ENCODE data around the gene ANKRD31.

ANKRD31 gene

DNA sequence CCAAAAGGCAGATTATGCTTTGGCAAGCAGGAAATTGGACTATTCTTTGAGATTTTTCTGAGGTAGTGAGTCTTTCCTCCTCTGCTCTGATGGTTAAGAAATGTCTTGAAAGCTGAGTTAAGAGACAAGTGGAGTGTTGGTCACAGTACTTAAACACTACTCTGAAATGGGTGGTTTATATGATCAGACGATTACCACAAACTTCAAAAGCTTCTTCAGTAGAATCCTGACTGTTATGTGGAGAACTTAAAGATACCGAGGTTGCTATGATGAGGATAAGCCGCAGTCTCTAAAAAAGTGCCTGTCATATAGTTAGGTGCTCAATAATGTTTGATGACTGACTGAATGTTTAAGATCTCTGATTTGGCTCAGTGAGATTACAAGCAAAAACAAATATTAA, 208.6 kb downstream of the ANKRD31 start:
- no peak for DNase-seq

DNA sequence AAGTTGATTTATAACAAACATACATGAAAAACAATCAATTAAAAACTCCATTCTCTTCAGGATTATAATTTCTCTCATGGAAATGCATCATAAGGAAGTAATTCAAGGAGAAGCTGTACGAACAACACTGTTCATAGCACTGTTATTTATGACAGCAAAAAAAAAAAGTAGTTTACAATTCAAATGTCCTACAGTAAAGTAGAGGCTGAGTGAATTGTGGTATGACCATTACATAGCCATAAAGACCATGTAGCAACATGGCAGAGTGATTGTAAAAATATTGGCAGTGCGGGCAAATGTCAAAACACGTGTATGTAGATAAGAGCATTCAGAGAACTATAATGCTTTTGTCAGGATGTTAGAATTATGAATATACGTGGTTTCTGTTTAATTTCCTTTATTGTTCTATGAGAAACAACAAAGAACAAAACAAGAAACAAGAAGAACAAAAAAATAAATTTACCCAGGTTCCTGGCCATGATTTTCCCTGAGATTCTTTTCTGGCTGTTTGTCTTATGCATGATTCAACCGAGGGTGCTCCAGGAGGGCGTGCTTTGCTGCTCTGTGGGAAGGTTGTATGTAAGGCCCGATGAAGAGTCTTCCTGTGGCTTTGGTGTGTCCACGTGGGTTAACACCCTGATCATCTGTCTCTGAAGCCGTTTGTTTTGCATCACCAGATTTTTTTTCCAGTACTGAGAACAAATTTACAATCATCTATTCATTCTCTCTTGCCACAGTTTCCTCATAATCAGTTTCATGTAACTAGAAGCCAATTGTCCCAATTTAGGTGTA, 213.1 kb downstream of the ANKRD31 start:
- DNase-seq: no peak

DNA sequence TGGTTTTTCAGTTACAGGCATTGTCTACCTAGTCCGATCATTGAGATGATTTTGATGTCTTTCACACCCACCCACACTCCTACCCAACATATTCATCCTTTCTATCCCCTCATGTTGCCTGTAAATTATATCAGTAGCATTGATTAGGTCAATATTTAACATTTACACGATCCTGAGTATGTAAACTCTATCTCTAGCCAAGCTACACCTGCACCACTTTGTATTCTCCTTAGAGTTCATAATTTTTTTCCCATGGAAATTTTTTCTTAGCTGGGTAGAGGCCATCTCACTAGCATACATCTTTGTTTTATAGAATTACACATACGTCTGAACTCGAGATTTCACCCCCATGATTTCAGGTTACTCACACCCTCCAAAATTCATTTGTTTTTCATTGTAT, 214.9 kb downstream of the ANKRD31 start:
- no peak for DNase-seq

DNA sequence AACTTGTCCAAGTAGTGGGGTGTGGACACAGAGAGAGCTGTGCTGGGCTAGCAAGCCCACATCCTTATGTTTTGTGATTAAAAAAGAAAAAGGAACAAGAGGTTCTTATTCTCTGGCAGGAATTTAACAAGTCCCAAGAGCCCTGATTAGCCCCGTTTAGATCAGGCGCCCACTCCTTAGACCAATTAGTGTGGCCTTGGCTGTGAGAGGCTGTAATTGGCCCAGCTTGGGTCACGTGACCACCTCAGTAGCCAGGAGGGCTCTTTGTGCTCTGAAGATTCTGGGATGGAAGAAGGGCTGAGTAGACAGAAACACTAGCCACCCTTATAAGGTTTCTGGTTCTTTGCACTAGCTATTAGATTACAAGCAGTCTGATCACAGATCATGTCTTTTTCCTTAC, 215.5 kb downstream of the ANKRD31 start:
- DNase-seq: no peak

DNA sequence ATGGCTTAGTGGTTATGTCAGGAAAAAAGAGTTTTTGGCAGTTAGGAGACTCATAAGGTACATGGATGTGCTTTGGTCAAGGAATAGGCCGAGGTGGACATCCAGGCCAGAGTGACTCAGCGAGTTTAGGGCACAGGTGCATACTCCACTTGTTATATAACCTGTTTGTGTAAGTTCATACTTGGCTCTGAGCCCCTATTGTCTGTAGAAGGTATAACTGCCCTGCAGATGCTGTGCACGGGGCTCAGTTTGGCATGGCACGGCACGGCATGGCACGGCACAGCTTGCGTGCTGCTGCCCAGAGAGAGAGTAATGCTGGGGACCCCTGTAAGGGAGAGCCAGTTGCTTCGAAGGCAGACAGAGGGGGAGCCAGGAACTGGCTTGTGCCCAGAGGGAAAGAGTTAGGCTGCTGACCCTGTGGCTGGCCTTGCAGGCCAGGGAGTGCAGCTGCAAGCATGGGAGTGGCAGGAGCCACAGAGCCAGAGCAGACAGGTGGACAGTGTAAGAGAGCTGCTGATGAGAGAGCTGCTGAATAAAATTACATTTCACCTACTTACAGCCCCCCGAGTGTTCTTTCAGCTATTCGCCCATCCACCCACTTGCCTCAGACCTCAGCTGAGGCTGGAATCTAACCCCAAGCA, 216.5 kb downstream of the ANKRD31 start:
- no peak for DNase-seq

DNA sequence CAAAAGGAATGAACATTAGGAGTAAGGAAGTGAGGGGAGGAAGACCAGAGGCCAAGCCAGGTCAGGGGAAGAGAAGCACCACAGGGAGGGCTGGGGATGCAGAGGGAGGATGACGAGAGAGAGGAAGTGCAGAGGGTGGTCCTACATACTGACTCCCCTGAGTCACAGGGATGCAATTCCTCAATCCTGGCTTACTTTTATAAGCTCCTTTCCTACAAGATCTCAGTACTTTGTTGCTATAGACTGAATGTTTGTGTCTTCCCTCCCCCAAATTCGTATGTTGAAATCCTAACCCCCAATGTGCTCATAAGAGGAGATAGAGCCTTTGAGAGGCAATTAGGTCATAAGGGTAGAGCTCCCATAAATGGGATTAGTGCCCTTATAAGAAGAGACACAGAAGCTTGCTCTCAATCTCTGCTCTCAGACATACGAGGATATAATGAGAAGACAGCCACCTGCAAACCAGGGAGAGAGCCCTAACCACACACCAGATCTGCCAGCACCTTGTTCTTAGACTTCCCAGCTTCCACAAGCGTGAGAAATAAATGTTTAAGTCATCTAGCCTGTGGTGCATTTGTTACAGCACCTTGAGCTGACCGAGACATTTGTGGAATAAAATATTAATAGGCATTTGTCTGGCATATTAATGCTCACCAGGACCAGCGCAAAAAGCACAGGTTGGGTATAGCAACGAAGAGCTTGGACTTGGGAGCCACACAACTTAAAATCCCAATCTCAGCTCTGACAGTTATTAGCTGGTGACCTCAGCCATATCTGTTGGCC, 217.7 kb downstream of the ANKRD31 start:
- DNase-seq: no peak
